ENCODE data around the gene AAGAB. TPM values are rescaled to one million over a fixed set of nuclear protein-coding genes. Genes with fewer than 3 reads are reported as not detected.

Gene AAGAB
- total RNA-seq: 10 to 100 TPM; 20.1 to 56.0 (median 30.2) TPM
- 10 to 100 TPM; 12.4 to 63.7 (median 13.3) TPM for polyA plus RNA-seq
- long read RNA-seq, donor 1, transcript AAGAB-201 (10 exons, 2,841 nt): major isoform, 22 of 22 reads
- long read RNA-seq, donor 1, partial matches to known transcripts: 0 of 22 reads
- long read RNA-seq, donor 1, other reads (novel, unspliced or antisense): 0 of 22 reads
- long read RNA-seq, donor 2, transcript AAGAB-201 (10 exons, 2,841 nt): major isoform, 6 of 6 reads
- long read RNA-seq, donor 2, partial matches to known transcripts: 0 of 6 reads
- long read RNA-seq, donor 2, other reads (novel, unspliced or antisense): 0 of 6 reads
- long read RNA-seq, donor 3, transcript AAGAB-201 (10 exons, 2,841 nt): major isoform, 16 of 18 reads
- long read RNA-seq, donor 3, partial matches to known transcripts: 0 of 18 reads
- long read RNA-seq, donor 3, other reads (novel, unspliced or antisense): 0 of 18 reads
- long read RNA-seq, donor 4, transcript AAGAB-201 (10 exons, 2,841 nt): major isoform, 21 of 28 reads
- long read RNA-seq, donor 4, partial matches to known transcripts: 5 of 28 reads
- long read RNA-seq, donor 4, other reads (novel, unspliced or antisense): 0 of 28 reads
- long read RNA-seq, donor 5, transcript AAGAB-207 (10 exons, 2,251 nt): minor isoform, 7 of 59 reads
- long read RNA-seq, donor 5, transcript AAGAB-201 (10 exons, 2,841 nt): major isoform, 42 of 59 reads
- long read RNA-seq, donor 5, partial matches to known transcripts: 2 of 59 reads
- long read RNA-seq, donor 5, other reads (novel, unspliced or antisense): 8 of 59 reads
- long read RNA-seq, donor 6, transcript AAGAB-201 (10 exons, 2,841 nt): major isoform, 11 of 16 reads
- long read RNA-seq, donor 6, partial matches to known transcripts: 1 of 16 reads
- long read RNA-seq, donor 6, other reads (novel, unspliced or antisense): 2 of 16 reads
- long read RNA-seq, donor 7, transcript AAGAB-201 (10 exons, 2,841 nt): major isoform, 5 of 5 reads
- long read RNA-seq, donor 7, partial matches to known transcripts: 0 of 5 reads
- long read RNA-seq, donor 7, other reads (novel, unspliced or antisense): 0 of 5 reads
- long read RNA-seq, donor 8, transcript AAGAB-201 (10 exons, 2,841 nt): major isoform, 16 of 21 reads
- long read RNA-seq, donor 8, transcript AAGAB-207 (10 exons, 2,251 nt): minor isoform, 5 of 21 reads
- long read RNA-seq, donor 8, partial matches to known transcripts: 0 of 21 reads
- long read RNA-seq, donor 8, other reads (novel, unspliced or antisense): 0 of 21 reads
- long read RNA-seq, donor 9, transcript AAGAB-201 (10 exons, 2,841 nt): major isoform, 9 of 9 reads
- long read RNA-seq, donor 9, partial matches to known transcripts: 0 of 9 reads
- long read RNA-seq, donor 9, other reads (novel, unspliced or antisense): 0 of 9 reads
- long read RNA-seq, donor 10, transcript AAGAB-201 (10 exons, 2,841 nt): major isoform, 5 of 7 reads
- long read RNA-seq, donor 10, partial matches to known transcripts: 0 of 7 reads
- long read RNA-seq, donor 10, other reads (novel, unspliced or antisense): 0 of 7 reads

- peaks cover 4 to 28% of the 10 kb centered on the region in 2 donors for H3K4me1 ChIP-seq (replicated peaks in 1 of 2)
- H3K4me3 ChIP-seq: peak within 1 kb of the TSS; percentile 76 to 99 (median 79)
- intact Hi-C loops (cut with DNase I): no loop called here
- no peaks in the 10 kb centered on the region for H3K9me3 ChIP-seq (replicated peaks in 1 of 3)
- TF ChIP-seq POLR2A (IDR thresholded peaks at IDR 0.05) (peak; percentile 72 to 89), CTCF (IDR thresholded peaks at IDR 0.05) (peak in 3 of 6 experiments; percentile 8 to 24 (median 9))
- peak within 1 kb of the TSS; percentile 88 to 95 (median 92) for H3K27ac ChIP-seq
- H3K36me3 ChIP-seq (replicated peaks in 1 of 2): no peaks in the 10 kb centered on the region
- H3K27me3 ChIP-seq: no peaks in the 10 kb centered on the region
- 0 to 1% (median 1%) methylated on average over 25 to 76 of the region's 76 CpGs for WGBS, 4 donors
- DNase-seq: peak; percentile 97 to 99 (median 99)
Measured at GRCh38 chr15:67254238-67255175, at the start of gene AAGAB, which contains the start of gene IQCH. TSS of gene AAGAB (minus strand) at chr15:67254661. CDS start at chr15:67254631, 30 bp downstream. TSS of gene IQCH (plus strand) at chr15:67254786. CDS start at chr15:67254897, 111 bp downstream.

GRCh38 chr15:67303490-67304363, 49.3 kb upstream of the AAGAB start:
- TF ChIP-seq POLR2A (IDR thresholded peaks at IDR 0.05) (no peak), CTCF (IDR thresholded peaks at IDR 0.05) (peak; percentile 13 to 65 (median 56))

More at GRCh38 chr15:67303490-67304363, 49.3 kb upstream of the AAGAB start:
- no peaks in the 10 kb centered on the region for H3K27me3 ChIP-seq
- no peak overlapping the region for H3K27ac ChIP-seq
- no peak overlapping the region for H3K4me3 ChIP-seq
- intact Hi-C loops (cut with DNase I): loop anchor here (5.0 to 10.0 kb wide), 2 partner anchors 359 to 361 kb away; no protein-coding TSS in a partner anchor
- peak in 3 of 7 donors; percentile 7 to 16 (median 13) for DNase-seq
- WGBS, 4 donors: 69 to 74% (median 71%) methylated on average over 4 of the region's 4 CpGs
- H3K36me3 ChIP-seq (replicated peaks in 1 of 2): no peaks in the 10 kb centered on the region
- no peaks in the 10 kb centered on the region for H3K4me1 ChIP-seq (replicated peaks in 1 of 2)
- peaks cover 0 to 5% (median 0%) of the 10 kb centered on the region in 3 donors for H3K9me3 ChIP-seq (replicated peaks in 1 of 3)
